ENCODE results near the gene RUNX1. TPM values are rescaled to one million over a fixed set of nuclear protein-coding genes. Genes with fewer than 3 reads are reported as not detected.

Gene RUNX1
- polyA plus RNA-seq, 1 experiment = 20.9 TPM

DNA sequence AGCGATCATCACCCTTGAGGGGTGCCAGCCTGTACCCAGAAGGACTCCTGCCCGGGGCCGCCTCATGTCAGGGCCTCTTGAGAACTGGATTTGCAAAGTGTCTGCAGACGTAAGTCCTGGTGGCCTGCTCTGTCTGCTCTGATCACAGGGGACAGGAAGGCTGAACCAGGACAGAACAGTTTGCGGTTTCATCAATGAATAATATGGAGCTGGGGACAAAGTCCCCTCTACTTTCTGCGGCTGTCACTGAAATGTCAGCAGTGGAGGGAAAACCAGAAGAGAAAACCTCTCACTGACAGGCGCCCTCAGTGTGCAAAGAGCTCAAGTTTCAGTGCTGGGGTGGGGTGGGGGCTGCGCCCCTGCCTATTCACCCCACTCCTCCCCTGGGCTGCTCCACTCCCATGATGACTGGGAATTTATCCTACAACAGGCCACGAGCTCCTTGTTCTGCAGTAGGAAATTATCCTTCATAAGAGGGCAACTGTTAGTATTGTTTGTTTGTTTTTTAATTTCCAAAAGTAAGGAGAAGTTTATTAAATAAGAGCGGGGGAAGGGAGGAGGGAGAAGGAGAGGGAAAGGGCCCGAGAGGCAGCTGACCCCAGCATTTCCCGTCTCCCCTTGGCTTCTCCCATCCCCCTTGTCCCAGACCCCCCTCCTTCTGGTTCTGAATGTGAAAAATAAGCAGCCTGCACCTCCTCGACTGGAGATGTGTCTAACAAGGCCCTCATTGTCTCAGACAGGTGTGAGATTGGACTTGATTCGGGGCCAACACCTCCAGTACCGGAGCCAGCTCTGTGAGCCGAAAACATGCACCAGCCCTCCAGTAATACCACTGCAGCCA, 231.1 kb downstream of the RUNX1 start:
- ChIA-PET POLR2A (interaction anchor here (1.1 kb wide), 1 partner anchor 73 kb away, joined by 5 read pairs; no protein-coding TSS in a partner anchor), CTCF (interaction anchor here (1.0 to 1.4 kb wide), 3 partner anchors 72 to 125 kb away, joined by 3 to 13 read pairs (median 4); no protein-coding TSS in a partner anchor)
- no peaks in the 10 kb centered on the region; the same call in 1 of the 2 replicates for H3K9me3 ChIP-seq (ENCODE audit: control insufficient read depth, insufficient read depth, low read length)
- no peak for DNase-seq (ENCODE audit: low read depth, low spot score)
- TF ChIP-seq, protein P1, sequence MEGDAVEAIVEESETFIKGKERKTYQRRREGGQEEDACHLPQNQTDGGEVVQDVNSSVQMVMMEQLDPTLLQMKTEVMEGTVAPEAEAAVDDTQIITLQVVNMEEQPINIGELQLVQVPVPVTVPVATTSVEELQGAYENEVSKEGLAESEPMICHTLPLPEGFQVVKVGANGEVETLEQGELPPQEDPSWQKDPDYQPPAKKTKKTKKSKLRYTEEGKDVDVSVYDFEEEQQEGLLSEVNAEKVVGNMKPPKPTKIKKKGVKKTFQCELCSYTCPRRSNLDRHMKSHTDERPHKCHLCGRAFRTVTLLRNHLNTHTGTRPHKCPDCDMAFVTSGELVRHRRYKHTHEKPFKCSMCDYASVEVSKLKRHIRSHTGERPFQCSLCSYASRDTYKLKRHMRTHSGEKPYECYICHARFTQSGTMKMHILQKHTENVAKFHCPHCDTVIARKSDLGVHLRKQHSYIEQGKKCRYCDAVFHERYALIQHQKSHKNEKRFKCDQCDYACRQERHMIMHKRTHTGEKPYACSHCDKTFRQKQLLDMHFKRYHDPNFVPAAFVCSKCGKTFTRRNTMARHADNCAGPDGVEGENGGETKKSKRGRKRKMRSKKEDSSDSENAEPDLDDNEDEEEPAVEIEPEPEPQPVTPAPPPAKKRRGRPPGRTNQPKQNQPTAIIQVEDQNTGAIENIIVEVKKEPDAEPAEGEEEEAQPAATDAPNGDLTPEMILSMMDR (IDR thresholded peaks at IDR 0.05; ENCODE audit: low read depth, low read length) = no peak
- no peaks in the 10 kb centered on the region for H3K27me3 ChIP-seq (ENCODE audit: control insufficient read depth, insufficient read depth, low read length)
- no peak overlapping the region for H3K4me3 ChIP-seq (ENCODE audit: low read depth, low read length)
- peak overlapping the region; percentile 21 for H3K27ac ChIP-seq (ENCODE audit: low read depth, low read length)

DNA sequence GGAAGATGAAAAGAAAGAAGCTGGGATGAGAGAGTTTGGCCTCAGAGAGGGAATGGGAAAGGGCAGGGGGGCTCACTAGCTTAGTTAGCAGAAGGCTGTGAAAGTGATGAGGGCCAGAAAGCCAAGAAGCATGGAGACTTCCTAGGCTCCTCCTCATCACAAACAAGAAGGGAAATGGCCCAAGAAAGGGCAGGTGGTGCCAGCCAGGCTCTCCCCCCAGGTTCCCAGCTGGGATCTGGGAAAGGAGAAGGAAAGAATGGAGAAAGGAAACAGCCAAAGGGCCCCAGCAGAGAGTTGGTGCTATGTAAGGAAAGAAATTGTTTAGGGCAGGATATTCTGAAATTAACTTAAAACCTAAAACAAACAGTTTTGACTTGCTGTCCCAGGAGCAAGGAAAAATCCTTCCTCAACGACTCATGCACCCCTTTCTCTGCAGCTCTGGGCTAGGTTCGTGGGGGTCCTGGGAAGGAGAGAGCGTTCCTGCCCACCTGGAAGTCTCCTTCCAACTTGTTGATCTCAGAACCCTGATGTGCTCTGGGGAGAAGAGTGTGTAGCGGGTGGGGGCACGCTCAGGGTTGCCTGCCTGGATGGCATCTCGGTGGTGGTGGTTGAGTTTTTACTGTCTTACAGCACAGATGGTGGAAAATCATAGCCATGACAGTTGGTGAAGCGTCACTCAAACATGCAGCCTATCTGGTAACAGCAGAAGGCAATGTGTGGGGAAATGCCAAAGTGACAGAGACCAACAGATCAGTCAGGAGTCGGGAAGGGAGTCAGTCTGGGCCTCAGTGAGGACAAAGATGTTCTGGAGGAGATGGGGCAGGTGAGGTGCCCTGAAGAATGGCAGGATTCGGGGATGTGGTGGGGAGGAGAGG, 233.0 kb downstream of the RUNX1 start:
- Histone ChIP-seq H3K27me3 (ENCODE audit: control insufficient read depth, insufficient read depth, low read length) (no peaks in the 10 kb centered on the region), H3K27ac (ENCODE audit: low read depth, low read length) (peak overlapping the region; percentile 99), H3K4me3 (ENCODE audit: low read depth, low read length) (no peak overlapping the region), H3K9me3 (ENCODE audit: control insufficient read depth, insufficient read depth, low read length) (no peaks in the 10 kb centered on the region; the same call in 1 of the 2 replicates)
- CTCF ChIA-PET = no interaction called here
- TF ChIP-seq, protein P1 (IDR thresholded peaks at IDR 0.05; ENCODE audit: low read depth, low read length) = no peak
- POLR2A ChIA-PET = no interaction called here
- DNase-seq (ENCODE audit: low read depth, low spot score) = no peak

DNA sequence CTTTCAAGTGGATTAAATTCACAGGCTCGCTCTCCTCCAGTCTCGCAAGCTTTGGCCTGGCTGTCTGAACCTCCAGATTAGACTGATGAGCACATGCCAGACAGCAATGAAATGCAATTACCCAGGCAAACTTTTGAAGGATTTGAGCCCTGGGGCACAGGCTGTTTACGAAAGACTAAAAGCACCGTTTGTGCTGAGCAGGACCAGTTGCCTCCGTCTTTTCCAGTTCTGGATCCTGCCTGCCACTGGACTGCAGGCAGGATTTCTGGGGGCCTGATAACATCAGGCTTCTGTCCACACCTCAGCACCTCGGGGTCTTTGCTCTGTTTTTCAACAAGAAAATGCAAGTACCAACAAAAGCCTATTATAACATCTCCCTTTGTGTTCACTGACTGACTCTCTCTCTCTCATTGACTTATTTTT, 234.6 kb downstream of the RUNX1 start:
- no peaks in the 10 kb centered on the region; the same call in 1 of the 2 replicates for H3K9me3 ChIP-seq (ENCODE audit: control insufficient read depth, insufficient read depth, low read length)
- ChIA-PET CTCF (interaction anchor here (3.5 kb wide), 1 partner anchor 69 kb away, joined by 14 read pairs; no protein-coding TSS in a partner anchor), POLR2A (no interaction called here)
- TF ChIP-seq, protein P1 (IDR thresholded peaks at IDR 0.05; ENCODE audit: low read depth, low read length) = no peak
- no peak overlapping the region for H3K4me3 ChIP-seq (ENCODE audit: low read depth, low read length)
- peak overlapping the region; percentile 99 for H3K27ac ChIP-seq (ENCODE audit: low read depth, low read length)
- H3K27me3 ChIP-seq (ENCODE audit: control insufficient read depth, insufficient read depth, low read length) = no peaks in the 10 kb centered on the region
- DNase-seq (ENCODE audit: low read depth, low spot score) = no peak

DNA sequence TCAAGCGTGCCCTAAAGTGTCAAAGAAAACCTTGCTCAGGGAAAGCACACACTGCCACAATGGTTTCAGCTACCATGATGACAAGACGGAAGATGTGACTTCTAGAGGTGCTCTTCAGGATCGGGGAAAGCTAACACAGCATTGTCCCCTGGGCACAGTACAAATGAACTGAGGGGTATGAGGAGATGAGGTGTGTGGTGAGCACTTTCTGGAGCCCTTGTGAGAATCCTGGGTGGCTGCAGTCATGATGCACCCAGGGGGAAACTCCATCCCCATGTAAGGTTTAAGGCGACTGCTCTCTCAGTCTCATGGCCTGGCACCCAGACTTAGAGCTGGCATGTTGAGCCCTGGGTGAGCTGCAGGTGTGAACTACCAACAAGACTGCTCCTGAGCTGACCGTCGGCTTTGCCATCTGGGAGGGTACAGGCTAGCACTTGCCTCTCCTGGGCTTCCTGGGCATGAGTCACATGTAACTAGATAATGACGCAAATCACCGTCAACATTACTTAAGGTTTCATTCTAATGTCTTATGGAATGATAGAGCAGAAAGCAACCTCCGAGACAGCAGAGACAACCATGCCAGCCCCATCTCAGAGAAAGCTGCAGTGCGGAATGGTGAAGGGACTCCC, 235.7 kb downstream of the RUNX1 start:
- H3K27me3 ChIP-seq (ENCODE audit: control insufficient read depth, insufficient read depth, low read length) = no peaks in the 10 kb centered on the region
- H3K27ac ChIP-seq (ENCODE audit: low read depth, low read length) = peak overlapping the region; percentile 99
- H3K4me3 ChIP-seq (ENCODE audit: low read depth, low read length) = no peak overlapping the region
- DNase-seq (ENCODE audit: low read depth, low spot score) = peak; percentile 48
- TF ChIP-seq, protein P1 (IDR thresholded peaks at IDR 0.05; ENCODE audit: low read depth, low read length) = no peak
- CTCF ChIA-PET = interaction anchor here (3.5 kb wide), 1 partner anchor 68 kb away, joined by 14 read pairs; no protein-coding TSS in a partner anchor
- H3K9me3 ChIP-seq (ENCODE audit: control insufficient read depth, insufficient read depth, low read length) = no peaks in the 10 kb centered on the region
- POLR2A ChIA-PET = interaction anchor here (0.7 to 2.2 kb wide), 4 partner anchors 18 to 74 kb away, joined by 3 to 8 read pairs (median 3); no protein-coding TSS in a partner anchor

All from AG04450 (cell line).